ENCODE results near the gene AUTS2.

Gene AUTS2

GRCh38 chr7:69708857-69709256, 110.6 kb downstream of the AUTS2 start:
- DNase-seq (ENCODE audit: low read depth): peak; percentile 60
- no peak overlapping the region for H3K4me3 ChIP-seq (ENCODE audit: low read length)
- TF ChIP-seq, protein P1, sequence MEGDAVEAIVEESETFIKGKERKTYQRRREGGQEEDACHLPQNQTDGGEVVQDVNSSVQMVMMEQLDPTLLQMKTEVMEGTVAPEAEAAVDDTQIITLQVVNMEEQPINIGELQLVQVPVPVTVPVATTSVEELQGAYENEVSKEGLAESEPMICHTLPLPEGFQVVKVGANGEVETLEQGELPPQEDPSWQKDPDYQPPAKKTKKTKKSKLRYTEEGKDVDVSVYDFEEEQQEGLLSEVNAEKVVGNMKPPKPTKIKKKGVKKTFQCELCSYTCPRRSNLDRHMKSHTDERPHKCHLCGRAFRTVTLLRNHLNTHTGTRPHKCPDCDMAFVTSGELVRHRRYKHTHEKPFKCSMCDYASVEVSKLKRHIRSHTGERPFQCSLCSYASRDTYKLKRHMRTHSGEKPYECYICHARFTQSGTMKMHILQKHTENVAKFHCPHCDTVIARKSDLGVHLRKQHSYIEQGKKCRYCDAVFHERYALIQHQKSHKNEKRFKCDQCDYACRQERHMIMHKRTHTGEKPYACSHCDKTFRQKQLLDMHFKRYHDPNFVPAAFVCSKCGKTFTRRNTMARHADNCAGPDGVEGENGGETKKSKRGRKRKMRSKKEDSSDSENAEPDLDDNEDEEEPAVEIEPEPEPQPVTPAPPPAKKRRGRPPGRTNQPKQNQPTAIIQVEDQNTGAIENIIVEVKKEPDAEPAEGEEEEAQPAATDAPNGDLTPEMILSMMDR (conservative IDR thresholded peaks at IDR 0.05; ENCODE audit: low read length): no peak

DNA sequence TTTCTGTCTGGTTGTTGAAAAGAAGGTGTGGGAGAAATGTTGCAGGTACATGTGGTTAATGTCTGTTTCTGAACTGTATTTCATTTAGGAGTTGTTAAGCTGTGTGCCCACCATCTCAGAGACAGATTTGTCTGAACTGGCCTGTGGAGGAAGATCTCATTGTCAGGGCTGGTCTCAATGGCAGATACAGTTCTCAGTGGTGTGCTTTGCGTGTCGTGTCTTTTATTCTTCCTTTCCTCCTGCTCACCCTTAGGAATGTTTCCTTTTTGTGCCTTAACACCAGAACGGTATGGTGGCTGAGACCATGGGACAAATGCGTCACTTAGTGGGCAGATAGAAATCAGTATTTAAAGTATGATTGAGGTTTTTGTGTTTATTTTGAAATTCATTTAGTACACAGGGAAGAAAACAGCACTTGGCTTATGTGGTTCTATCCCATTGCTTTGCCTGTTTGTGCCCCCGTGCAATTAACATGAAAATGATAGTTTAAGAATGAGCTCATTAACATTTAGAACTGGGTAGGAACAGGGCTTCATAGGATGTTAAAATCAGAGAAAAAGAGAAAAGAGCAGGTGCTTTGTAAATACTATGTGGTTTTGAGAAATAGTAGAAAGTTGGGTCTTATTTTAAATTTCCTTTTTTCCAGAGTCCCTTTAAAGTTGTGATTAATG, 112.6 kb downstream of the AUTS2 start:
- TF ChIP-seq, protein P1 (conservative IDR thresholded peaks at IDR 0.05; ENCODE audit: low read length): no peak
- no peak overlapping the region for H3K4me3 ChIP-seq (ENCODE audit: low read length)
- DNase-seq (ENCODE audit: low read depth): no peak

DNA sequence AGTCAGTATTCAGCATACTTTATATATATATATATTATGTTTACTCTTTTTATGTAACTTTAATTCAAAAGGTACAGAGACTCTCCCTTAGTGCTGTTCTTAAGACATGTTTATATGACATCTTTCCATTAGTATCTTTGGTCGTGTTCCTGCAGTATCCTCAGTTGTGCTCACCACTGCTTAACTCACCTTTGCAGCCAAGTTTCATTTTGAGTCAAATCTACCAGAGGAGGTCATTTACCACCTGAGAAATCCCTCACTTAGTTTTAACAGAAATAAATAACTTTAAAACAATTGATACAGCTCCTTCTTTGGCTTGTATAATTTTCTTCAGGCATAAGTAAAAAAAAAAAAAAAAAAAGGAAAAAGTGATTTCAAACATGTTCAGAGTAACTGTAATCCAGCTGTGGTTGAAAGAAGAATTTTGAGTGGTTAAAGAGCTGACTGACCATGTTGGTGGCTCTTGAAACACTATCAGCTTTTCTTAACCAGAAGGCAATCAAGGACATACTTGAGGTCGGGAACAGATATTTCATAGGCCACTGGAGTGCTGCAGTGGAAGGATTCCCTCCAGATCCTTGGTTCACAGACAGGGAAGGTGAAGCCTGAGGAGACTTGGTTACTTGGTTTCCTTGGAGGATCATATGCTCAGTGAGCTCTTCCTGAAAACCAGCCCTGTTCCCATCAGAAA, 116.8 kb downstream of the AUTS2 start:
- peak; percentile 72 for DNase-seq (ENCODE audit: low read depth)
- H3K4me3 ChIP-seq (ENCODE audit: low read length): no peak overlapping the region
- TF ChIP-seq, protein P1 (conservative IDR thresholded peaks at IDR 0.05; ENCODE audit: low read length): no peak

DNA sequence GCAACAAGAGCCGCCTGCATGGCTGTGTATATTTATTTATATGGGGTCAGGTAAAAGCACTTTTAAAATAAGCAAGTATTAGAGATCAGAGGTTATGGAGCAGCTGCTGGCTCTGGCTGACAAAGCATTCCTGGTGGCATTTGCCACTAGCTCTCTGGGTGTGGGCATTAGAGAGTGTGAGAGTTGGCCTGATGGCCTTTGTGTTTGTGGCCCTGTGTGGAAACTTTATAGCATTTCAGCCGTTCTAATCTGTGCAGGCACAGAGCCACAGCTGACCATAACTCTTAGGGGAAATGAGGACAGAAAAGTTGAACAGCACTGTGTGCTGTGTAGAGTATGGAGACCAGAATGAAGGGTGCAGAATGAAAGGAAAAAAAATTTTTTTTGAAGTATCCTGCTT, 118.9 kb downstream of the AUTS2 start:
- TF ChIP-seq, protein P1 (conservative IDR thresholded peaks at IDR 0.05; ENCODE audit: low read length): no peak
- DNase-seq (ENCODE audit: low read depth): no peak
- no peak overlapping the region for H3K4me3 ChIP-seq (ENCODE audit: low read length)

DNA sequence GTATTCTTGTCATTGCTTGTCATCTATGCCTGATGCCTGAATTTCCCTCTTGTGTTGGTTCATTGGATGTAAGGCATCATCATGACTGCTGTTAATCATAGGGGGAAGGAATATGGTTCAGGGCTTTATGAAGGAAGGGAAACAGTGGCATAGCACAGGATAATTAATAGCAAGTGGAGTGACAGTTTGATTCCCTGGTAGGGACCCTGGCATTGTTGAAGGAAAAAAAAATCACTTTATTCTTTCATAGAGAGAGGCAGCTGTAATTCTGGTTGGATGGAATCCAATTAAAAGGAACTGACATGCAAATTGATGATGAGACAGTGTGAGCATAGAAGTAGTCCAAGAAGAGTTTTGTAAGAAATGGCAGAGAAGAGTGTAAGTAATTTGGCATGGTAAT, 121.4 kb downstream of the AUTS2 start:
- TF ChIP-seq, protein P1 (conservative IDR thresholded peaks at IDR 0.05; ENCODE audit: low read length): no peak
- H3K4me3 ChIP-seq (ENCODE audit: low read length): no peak overlapping the region
- no peak for DNase-seq (ENCODE audit: low read depth)

GRCh38 chr7:69722843-69723242, 124.6 kb downstream of the AUTS2 start:
- DNase-seq (ENCODE audit: low read depth): peak; percentile 11
- TF ChIP-seq, protein P1 (conservative IDR thresholded peaks at IDR 0.05; ENCODE audit: low read length): no peak
- H3K4me3 ChIP-seq (ENCODE audit: low read length): no peak overlapping the region

DNA sequence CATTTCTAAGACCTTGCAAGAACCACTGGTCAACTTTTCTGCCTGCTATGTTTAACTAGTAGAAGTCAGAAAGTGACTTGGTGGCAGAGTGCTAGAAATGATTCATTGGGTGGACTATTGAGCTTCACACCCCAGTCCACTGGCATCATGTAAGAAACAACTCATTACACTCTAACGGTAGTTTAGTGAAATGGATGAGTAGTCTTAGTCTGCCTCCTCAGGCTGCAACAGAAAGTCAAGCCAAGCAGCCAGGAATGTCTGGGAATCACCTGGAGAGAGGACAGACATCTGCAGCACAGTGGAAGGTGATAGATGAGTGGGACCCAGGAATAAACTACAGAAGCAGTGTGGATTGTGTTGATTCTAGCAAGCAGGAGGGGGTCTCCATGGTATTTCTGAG, 125.4 kb downstream of the AUTS2 start:
- no peak overlapping the region for H3K4me3 ChIP-seq (ENCODE audit: low read length)
- DNase-seq (ENCODE audit: low read depth): no peak
- TF ChIP-seq, protein P1 (conservative IDR thresholded peaks at IDR 0.05; ENCODE audit: low read length): no peak

Data from AG10803 (cell line).